Endothelial cell of umbilical vein (primary cell): Measurements from ENCODE around the gene NANS. TPM values are rescaled to one million over a fixed set of nuclear protein-coding genes. Genes with fewer than 3 reads are reported as not detected.

Experiments used
- Bru-seq: library from RNA; stranded (reverse); fragments of 400-500 nt; gene quantifications from one replicate; lab custom pipeline; 2021; lab: Mats Ljungman, UMichigan
- BruChase-seq, 2 experiments: library from RNA; stranded (reverse); fragments of 400-500 nt; gene quantifications; one replicate each; lab custom pipeline; 2021; lab: Mats Ljungman, UMichigan
- BruUV-seq: library from RNA; stranded (reverse); fragments of 400-500 nt; replicated peaks from 2 replicates; lab custom pipeline; 2021; lab: Mats Ljungman, UMichigan
- CTCF ChIA-PET: fragments of 300-600, 350-600 bp; sonication (Branson Sonifier 250); formaldehyde crosslinking; loops from one replicate; lab custom pipeline; 2021; ENCODE audit warnings: antibody characterized with exemption, inconsistent platforms; lab: Charles Lee
- POLR2A ChIA-PET: fragments of 300-600, 350-600 bp; sonication (Branson Sonifier 250); formaldehyde crosslinking; loops from one replicate; lab custom pipeline; 2021; ENCODE audit warnings: antibody characterized with exemption, inconsistent platforms; lab: Charles Lee
- DNase-seq: peaks from one replicate; pipeline ENCODE4 v3.0.0-alpha.2; 2011; ENCODE audit warnings: low read depth, low spot score
- FAIRE-seq: peaks from 2 replicates; lab custom pipeline; 2011; peaks lifted over from hg19 to GRCh38; lab: Jason Lieb, UNC
- H2AFZ ChIP-seq: 2 replicates; pipeline ENCODE4 v1.6.0; 2012; ENCODE audit warnings: low read depth, low read length, control low read depth, inconsistent platforms
- H3K27ac ChIP-seq: 2 replicates; pipeline ENCODE4 v1.5.1; 2011; ENCODE audit warnings: low read depth, mild to moderate bottlenecking, control low read depth, low read length, moderate library complexity; ENCODE audit not compliant: insufficient read depth
- H3K27me3 ChIP-seq, 2 experiments: 2 replicates each; pipeline versions ENCODE4 v1.6.0 to v1.6.1; 2011; ENCODE audit warnings: low read length in 2 of 2, mixed read lengths in 1 of 2; ENCODE audit not compliant: control insufficient read depth in 2 of 2, insufficient read depth in 2 of 2
- H3K36me3 ChIP-seq, 2 experiments: 2 replicates in 1 of 2; 3 replicates in 1 of 2; pipeline ENCODE4 v1.5.1; 2011; ENCODE audit warnings: low read length in 2 of 2, mild to moderate bottlenecking in 1 of 2, moderate library complexity in 1 of 2; ENCODE audit not compliant: control insufficient read depth in 2 of 2, insufficient read depth in 2 of 2; ENCODE audit errors: extremely low read depth in 1 of 2
- H3K4me1 ChIP-seq: 3 replicates; pipeline ENCODE4 v1.5.1; 2011; ENCODE audit warnings: mild to moderate bottlenecking, low read length; ENCODE audit not compliant: control insufficient read depth, insufficient read depth; ENCODE audit errors: extremely low read depth
- H3K4me2 ChIP-seq: 2 replicates; pipeline ENCODE4 v1.6.1; 2011; ENCODE audit warnings: low read length, control low read depth, mixed read lengths; ENCODE audit not compliant: insufficient read depth
- H3K4me3 ChIP-seq, 3 experiments: fragments of 200-600 bp in 1 of 3; sonication (generic), shearing (Covaris generic) in 1 of 3; replicated peaks in 1 of 3; 2 replicates each; pipeline ENCODE4 v1.5.1; 2011 to 2016; ENCODE audit warnings: control low read depth in 3 of 3, low read length in 3 of 3, mild to moderate bottlenecking in 2 of 3, inconsistent platforms in 1 of 3, low read depth in 1 of 3, moderate library complexity in 1 of 3; ENCODE audit not compliant: insufficient read depth in 1 of 3
- H3K79me2 ChIP-seq: 2 replicates; pipeline ENCODE4 v1.6.0; 2012; ENCODE audit warnings: low read length, inconsistent platforms; ENCODE audit not compliant: control insufficient read depth, insufficient read depth
- H3K9ac ChIP-seq: replicated peaks from 2 replicates; pipeline ENCODE3; 2011; ENCODE audit warnings: low read length, control low read depth; ENCODE audit not compliant: insufficient read depth; ENCODE audit errors: extremely low read depth
- H3K9me1 ChIP-seq: replicated peaks from 3 replicates; pipeline ENCODE4 v1.6.0; 2011; ENCODE audit warnings: mild to moderate bottlenecking, low read length; ENCODE audit not compliant: control insufficient read depth, insufficient read depth; ENCODE audit errors: extremely low read depth
- H3K9me3 ChIP-seq: replicated peaks from 2 replicates; pipeline ENCODE4 v1.5.1; 2012; ENCODE audit warnings: low read length, inconsistent platforms; ENCODE audit not compliant: control insufficient read depth, insufficient read depth
- H4K20me1 ChIP-seq: replicated peaks from 2 replicates; pipeline ENCODE3; 2011; ENCODE audit warnings: mild to moderate bottlenecking, low read length; ENCODE audit not compliant: control insufficient read depth, insufficient read depth; ENCODE audit errors: extremely low read depth
- CTCF ChIP-seq, 2 donors: IDR thresholded peaks; 1 replicate in 1 of 2; 2 replicates in 1 of 2; pipeline ENCODE4 v1.5.1; 2011; ENCODE audit warnings: low read length in 2 of 2, mild to moderate bottlenecking in 2 of 2, moderate library complexity in 2 of 2, control low read depth in 1 of 2, inconsistent platforms in 1 of 2, low read depth in 1 of 2; ENCODE audit not compliant: insufficient read depth in 1 of 2; ENCODE audit errors: extremely low read depth in 1 of 2
- EZH2 ChIP-seq: IDR thresholded peaks from 2 replicates; pipeline ENCODE4 v1.6.1; 2012; ENCODE audit warnings: borderline replicate concordance, low read depth, mild to moderate bottlenecking, moderate library complexity, low read length, inconsistent platforms; ENCODE audit not compliant: severe bottlenecking
- FOS ChIP-seq: IDR thresholded peaks from 2 replicates; pipeline ENCODE4 v1.6.1; 2011; ENCODE audit warnings: mild to moderate bottlenecking, low read length, moderate library complexity, borderline replicate concordance; ENCODE audit not compliant: insufficient read depth
- GATA2 ChIP-seq: IDR thresholded peaks from 2 replicates; pipeline ENCODE4 v1.7.0; 2011; ENCODE audit warnings: low read depth, mild to moderate bottlenecking, moderate library complexity, mixed read lengths, low read length; ENCODE audit not compliant: insufficient read length, insufficient read depth
- JUN ChIP-seq: IDR thresholded peaks from 2 replicates; pipeline ENCODE4 v1.6.1; 2011; ENCODE audit warnings: borderline replicate concordance, low read depth; ENCODE audit not compliant: insufficient read length, insufficient read depth
- MAX ChIP-seq: IDR thresholded peaks from 2 replicates; pipeline ENCODE4 v1.6.1; 2011; ENCODE audit not compliant: insufficient read depth, insufficient read length
- POLR2A ChIP-seq: IDR thresholded peaks from 2 replicates; pipeline ENCODE4 v1.6.1; 2012; ENCODE audit warnings: low read depth, mild to moderate bottlenecking, control low read depth, low read length
- POLR2AphosphoS5 ChIP-seq: IDR thresholded peaks from 2 replicates; pipeline ENCODE4 v1.6.1; 2012; ENCODE audit warnings: low read depth, mild to moderate bottlenecking, control low read depth, low read length, moderate library complexity; ENCODE audit not compliant: insufficient read depth
- dilution Hi-C: fragments of 300-500 bp; cut with MboI; formaldehyde crosslinking; loops from one replicate; pipeline ENCODE4 v1.15.0; 2019; ENCODE audit warnings: low sequenced_read_pairs; ENCODE audit not compliant: extremely low pct_ligation_motif_present
- intact Hi-C: fragments of 100-400 bp; cut with micrococcal nuclease; formaldehyde crosslinking; loops from one replicate; pipeline ENCODE4 v1.10.0; 2022
- long read RNA-seq: library from polyadenylated mRNA; stranded (forward); transcript quantifications from one replicate; pipeline ENCODE4 v2.0.0, GENCODE V29; 2021
- polyA minus RNA-seq, 3 experiments: library from RNA; depleted of rRNA, polyadenylated mRNA; stranded (reverse); fragments of >200 nt; gene quantifications; 1 replicate in 1 of 3; 2 replicates in 2 of 3; pipeline ENCODE4 v1.2.3, GENCODE V29; 2011
- polyA plus RNA-seq, 4 experiments: library from polyadenylated mRNA; depleted of rRNA in 3 of 4; stranded (reverse) in 3 of 4; unstranded in 1 of 4; fragments of >200 nt; gene quantifications; 2 replicates each; pipeline versions ENCODE4 v1.2.1 to v1.2.3, GENCODE V29; 2011 to 2012; ENCODE audit warnings: missing spikeins in 1 of 4
- total RNA-seq: library from RNA; stranded (reverse); gene quantifications from 2 replicates; pipeline ENCODE4 v1.2.3, GENCODE V29; 2021

The NANS gene
- total RNA-seq (72.5 and 85.1 TPM in 2 replicates), polyA plus RNA-seq (95.3 and 108 TPM in 2 replicates), polyA minus RNA-seq (57.2 and 66.6 TPM in 2 replicates), Bru-seq, nascent RNA (percentile 82 among the genes with signal in this experiment), BruChase-seq, experiment 1, labeled RNA remaining after a 6-hour chase (percentile 72 among the genes with signal in this experiment), BruChase-seq, experiment 2, labeled RNA remaining after a 2-hour chase (percentile 60 among the genes with signal in this experiment)
- 113 and 131 TPM in 2 replicates for polyA plus RNA-seq (2011; cell fraction: cytosol; rRNA removed)
- polyA plus RNA-seq (2011; cell fraction: nucleus; rRNA removed), result 68.5 and 72.1 TPM in 2 replicates
- polyA plus RNA-seq (2012), result 156 and 181 TPM in 2 replicates
- polyA minus RNA-seq (2011; cell fraction: cytosol; rRNA and poly(A)+ RNA removed), result 46.9 TPM
- 22.7 and 36.4 TPM in 2 replicates for polyA minus RNA-seq (2011; cell fraction: nucleus; rRNA and poly(A)+ RNA removed)
- long read RNA-seq, transcript NANS-201 (6 exons, 1,170 nt), result major isoform, 108 of 141 reads
- long read RNA-seq, partial matches to known transcripts, result 27 of 141 reads
- long read RNA-seq, other reads (novel, unspliced or antisense), result 5 of 141 reads

GRCh38 chr9:98056269-98057137, at the start of gene NANS:
TSS of gene NANS (plus strand) at chr9:98056732. CDS start at chr9:98056809, 77 bp downstream.
- ChIA-PET POLR2A (interaction anchor here (0.6 to 1.6 kb wide), 17 partner anchors 8 to 552 kb away, joined by 3 to 9 read pairs (median 3); partner anchors contain the start of genes ANP32B, TBC1D2 and TRMO), CTCF (interaction anchor here (0.5 to 3.5 kb wide), 19 partner anchors 11 to 201 kb away, joined by 3 to 21 read pairs (median 4); partner anchors contain the start of genes ANP32B and TRMO)
- DNase-seq, result peak; percentile 99
- Histone ChIP-seq H3K9ac (peak within 1 kb of the TSS; percentile 86), H2AFZ (peak within 1 kb of the TSS; percentile 58), H3K9me1 (no peaks in the 10 kb centered on the region), H3K4me3 (peak within 1 kb of the TSS; percentile 60 to 91 (median 69)), H4K20me1 (no peaks in the 10 kb centered on the region), H3K27me3 (no peaks in the 10 kb centered on the region), H3K36me3 (peaks cover 0 to 4% of the 10 kb centered on the region in 2 experiments), H3K9me3 (no peaks in the 10 kb centered on the region), H3K27ac (peak within 1 kb of the TSS; percentile 80), H3K79me2 (peaks cover 38% of the 10 kb centered on the region), H3K4me2 (peak within 1 kb of the TSS; percentile 74), H3K4me1 (peaks cover 15% of the 10 kb centered on the region)
- TF ChIP-seq EZH2, result no peak
- TF ChIP-seq CTCF (IDR thresholded peaks at IDR 0.05; ENCODE audit: extremely low read depth in 1 of 2, insufficient read depth in 1 of 2, low read depth in 1 of 2, low read length in 2 of 2), result peak in 1 of 2 donors; percentile 8
- TF ChIP-seq FOS, result peak; percentile 50
- peak; percentile 93 for TF ChIP-seq POLR2A
- no peak for TF ChIP-seq GATA2
- peak; percentile 57 for TF ChIP-seq JUN
- TF ChIP-seq POLR2AphosphoS5, result peak; percentile 95
- peak; percentile 38 for TF ChIP-seq MAX
- no TSS peak for BruUV-seq
- dilution Hi-C loops, result no loop called here
- intact Hi-C loops, result loop anchor here (1.0 kb wide), 4 partner anchors 46 to 134 kb away; partner anchors contain the start of genes ANP32B, TRIM14 and TRMO
- peak; percentile 99 for FAIRE-seq
